ENCODE data around the gene PRKRIP1.
"Not testable (repeated sequence)": the region's sequence is repeated elsewhere in the genome, so short reads cannot be mapped to it uniquely, and the experiment has no call there.

The PRKRIP1 gene

GRCh38 chr7:102404005-102404861, 8.1 kb downstream of the PRKRIP1 start:
- DNase-seq: peak; percentile 25

- DNase-seq: not testable (repeated sequence)
These were observed 8.7 kb downstream of the PRKRIP1 start for GRCh38 chr7:102404862-102405188.

GRCh38 chr7:102407910-102408309, 11.7 kb downstream of the PRKRIP1 start:
- no peak for DNase-seq

- DNase-seq: not testable (repeated sequence)
These were observed 12.4 kb downstream of the PRKRIP1 start for GRCh38 chr7:102408530-102408929.

- DNase-seq: no peak
These were observed 13.2 kb downstream of the PRKRIP1 start for GRCh38 chr7:102409340-102409739.

- no peak for DNase-seq
These were observed 14.0 kb downstream of the PRKRIP1 start for GRCh38 chr7:102410123-102410522.

GRCh38 chr7:102410918-102411317, 14.8 kb downstream of the PRKRIP1 start:
- no peak for DNase-seq

- DNase-seq: peak; percentile 38
These were observed 16.4 kb downstream of the PRKRIP1 start for GRCh38 chr7:102412548-102412947.

- no peak for DNase-seq
These were observed 16.9 kb downstream of the PRKRIP1 start for GRCh38 chr7:102413091-102413490.

GRCh38 chr7:102413611-102414010, 17.4 kb downstream of the PRKRIP1 start:
- no peak for DNase-seq

GRCh38 chr7:102415685-102416225, 19.6 kb downstream of the PRKRIP1 start:
- peak; percentile 46 for DNase-seq

- DNase-seq: no peak
These were observed 20.2 kb downstream of the PRKRIP1 start for GRCh38 chr7:102416406-102416805.

GRCh38 chr7:102417105-102417504, 20.9 kb downstream of the PRKRIP1 start:
- no peak for DNase-seq

GRCh38 chr7:102418592-102418991, 22.4 kb downstream of the PRKRIP1 start:
- DNase-seq: no peak

GRCh38 chr7:102421706-102422240, 25.6 kb downstream of the PRKRIP1 start:
- no peak for DNase-seq

- no peak for DNase-seq
These were observed 28.0 kb downstream of the PRKRIP1 start for GRCh38 chr7:102424129-102424551.

- no peak for DNase-seq
These were observed 28.6 kb downstream of the PRKRIP1 start for GRCh38 chr7:102424787-102425218.

GRCh38 chr7:102425639-102426267, 29.6 kb downstream of the PRKRIP1 start:
- DNase-seq: peak; percentile 75

- DNase-seq: peak; percentile 59
These were observed 30.3 kb downstream of the PRKRIP1 start for GRCh38 chr7:102426268-102427018.

GRCh38 chr7:102427019-102427405, 30.8 kb downstream of the PRKRIP1 start:
- no peak for DNase-seq

GRCh38 chr7:102429141-102429899, 33.2 kb downstream of the PRKRIP1 start:
- DNase-seq: no peak

GRCh38 chr7:102431617-102432298, 35.6 kb downstream of the PRKRIP1 start:
- DNase-seq: peak; percentile 46

Measured in stimulated activated CD4-positive, alpha-beta T cell treated with anti-CD3 and anti-CD28 coated beads, Interleukin-12 subunit alpha, Interleukin-12 subunit beta, amount 100 ng/mL, for 4 hours (primary cell).